Measurements from ENCODE around the gene KMT5C. TPM values are rescaled to one million over a fixed set of nuclear protein-coding genes. Genes with fewer than 3 reads are reported as not detected.

Gene KMT5C
- total RNA-seq, 3 donors from 2014 or later (not counting 1 experiment from before 2014, with no cell fraction given), result 44.5 to 147 (median 46.8) TPM

DNA sequence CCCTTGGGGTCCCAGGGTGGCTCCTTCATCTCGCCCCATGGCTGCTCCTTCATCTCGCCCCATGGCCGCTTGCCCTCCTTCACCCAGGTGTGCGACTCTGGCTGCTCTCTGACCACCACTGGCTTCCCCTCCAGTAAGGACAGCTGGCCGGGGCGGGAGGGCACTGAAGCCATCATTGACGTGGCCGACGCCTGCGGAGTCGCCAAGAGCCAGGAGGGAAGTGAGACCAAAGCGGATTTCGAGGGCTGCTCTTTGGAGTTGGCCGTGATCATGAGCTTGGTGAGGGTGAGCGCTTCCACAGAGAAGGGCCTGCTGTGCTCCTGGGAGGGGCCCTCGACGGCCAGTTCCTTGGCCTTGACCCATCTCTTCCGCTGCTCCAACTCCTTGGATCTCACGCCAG, 18.8 kb downstream of the KMT5C start:
- DNase-seq (no peak), ATAC-seq (no peak)
- TF ChIP-seq, protein P1, sequence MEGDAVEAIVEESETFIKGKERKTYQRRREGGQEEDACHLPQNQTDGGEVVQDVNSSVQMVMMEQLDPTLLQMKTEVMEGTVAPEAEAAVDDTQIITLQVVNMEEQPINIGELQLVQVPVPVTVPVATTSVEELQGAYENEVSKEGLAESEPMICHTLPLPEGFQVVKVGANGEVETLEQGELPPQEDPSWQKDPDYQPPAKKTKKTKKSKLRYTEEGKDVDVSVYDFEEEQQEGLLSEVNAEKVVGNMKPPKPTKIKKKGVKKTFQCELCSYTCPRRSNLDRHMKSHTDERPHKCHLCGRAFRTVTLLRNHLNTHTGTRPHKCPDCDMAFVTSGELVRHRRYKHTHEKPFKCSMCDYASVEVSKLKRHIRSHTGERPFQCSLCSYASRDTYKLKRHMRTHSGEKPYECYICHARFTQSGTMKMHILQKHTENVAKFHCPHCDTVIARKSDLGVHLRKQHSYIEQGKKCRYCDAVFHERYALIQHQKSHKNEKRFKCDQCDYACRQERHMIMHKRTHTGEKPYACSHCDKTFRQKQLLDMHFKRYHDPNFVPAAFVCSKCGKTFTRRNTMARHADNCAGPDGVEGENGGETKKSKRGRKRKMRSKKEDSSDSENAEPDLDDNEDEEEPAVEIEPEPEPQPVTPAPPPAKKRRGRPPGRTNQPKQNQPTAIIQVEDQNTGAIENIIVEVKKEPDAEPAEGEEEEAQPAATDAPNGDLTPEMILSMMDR (IDR thresholded peaks at IDR 0.05), result no peak
- Mint-ChIP-seq H3K9me3 (no peaks in the 10 kb centered on the region), H3K36me3 (no peaks in the 10 kb centered on the region), H3K4me3 (no peak overlapping the region), H3K27me3 (ENCODE audit: low read depth in 2 of 2) (peaks cover 10 to 16% of the 10 kb centered on the region in 2 donors), H3K4me1 (peaks cover 0 to 6% of the 10 kb centered on the region in 2 donors), H3K27ac (no peak overlapping the region)
- intact Hi-C loops (cut with micrococcal nuclease), result no loop called here
- H3K9me3 ChIP-seq (ENCODE audit: control insufficient read depth, insufficient read depth, low read length), result no peaks in the 10 kb centered on the region
- no peaks in the 10 kb centered on the region for H3K36me3 ChIP-seq (ENCODE audit: control insufficient read depth, insufficient read depth, low read length)
- no peak overlapping the region for H3K27ac ChIP-seq (ENCODE audit: low read length)
- 88% methylated on average over 19 of the region's 19 CpGs for WGBS (ENCODE audit: insufficient coverage)
- H3K27me3 ChIP-seq (ENCODE audit: control insufficient read depth, insufficient read depth, low read length), result peaks cover 8% of the 10 kb centered on the region
- H3K4me1 ChIP-seq (ENCODE audit: control insufficient read depth, insufficient read depth, low read length), result peaks cover 14% of the 10 kb centered on the region
- no peak overlapping the region for H3K4me3 ChIP-seq (ENCODE audit: low read length)

DNA sequence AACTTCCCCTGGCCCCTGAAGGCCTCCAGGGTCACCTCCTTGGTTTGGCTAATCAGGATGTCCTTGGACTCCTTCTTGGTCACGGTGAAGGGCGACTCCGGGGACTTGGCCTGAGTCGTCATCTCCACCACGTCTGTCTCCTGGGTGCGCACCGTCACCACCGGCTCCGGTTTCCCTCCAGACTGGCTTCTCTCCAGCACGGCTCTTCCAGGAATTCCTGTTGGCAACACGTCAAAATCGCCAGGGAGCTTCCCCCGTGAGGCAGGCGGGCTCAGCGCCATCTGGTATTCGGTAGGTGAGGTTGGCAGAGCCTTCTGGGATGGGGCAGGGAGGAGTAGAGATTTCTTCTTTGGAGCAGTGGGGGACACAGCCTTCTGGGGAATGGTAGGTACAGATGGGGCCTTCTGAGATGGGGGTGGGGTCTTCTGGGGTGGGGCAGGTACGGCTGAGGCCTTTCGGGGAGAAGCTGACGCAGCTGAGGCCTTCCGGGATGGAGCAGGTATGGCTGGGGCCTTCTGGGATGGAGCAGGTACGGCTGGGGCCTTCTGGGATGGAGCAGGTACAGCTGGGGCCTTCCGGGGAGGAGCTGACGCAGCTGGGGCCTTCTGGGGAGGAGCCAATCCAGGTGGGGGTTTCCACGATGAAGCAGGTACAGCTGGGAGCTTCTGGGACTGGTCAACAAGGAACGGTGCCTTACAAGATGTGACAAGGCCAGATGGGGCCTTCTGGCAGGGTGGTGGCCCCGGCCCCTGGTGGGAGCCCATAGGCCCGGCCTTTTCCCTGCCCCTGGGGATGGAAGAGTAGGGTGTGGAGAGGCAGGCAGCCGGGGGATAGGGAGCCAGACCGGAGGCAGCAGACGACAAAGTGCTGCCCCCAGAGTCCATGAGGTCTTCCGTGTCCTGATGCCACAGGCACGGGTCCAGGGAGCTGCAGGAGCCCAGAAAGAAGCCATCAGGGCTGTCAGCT, 19.6 kb downstream of the KMT5C start:
- intact Hi-C loops (cut with micrococcal nuclease), result no loop called here
- H3K27me3 Mint-ChIP-seq (ENCODE audit: low read depth in 2 of 2), result peaks cover 10 to 15% of the 10 kb centered on the region in 2 donors
- H3K9me3 Mint-ChIP-seq, result no peaks in the 10 kb centered on the region
- Histone ChIP-seq H3K36me3 (ENCODE audit: control insufficient read depth, insufficient read depth, low read length) (no peaks in the 10 kb centered on the region), H3K27ac (ENCODE audit: low read length) (no peak overlapping the region), H3K27me3 (ENCODE audit: control insufficient read depth, insufficient read depth, low read length) (peaks cover 2% of the 10 kb centered on the region), H3K4me3 (ENCODE audit: low read length) (no peak overlapping the region), H3K9me3 (ENCODE audit: control insufficient read depth, insufficient read depth, low read length) (no peaks in the 10 kb centered on the region), H3K4me1 (ENCODE audit: control insufficient read depth, insufficient read depth, low read length) (peaks cover 7% of the 10 kb centered on the region)
- whole genome bisulfite sequencing (ENCODE audit: insufficient coverage), result 90% methylated on average over 32 of the region's 32 CpGs
- DNase-seq (no peak), ATAC-seq (no peak)
- no peaks in the 10 kb centered on the region for H3K4me1 Mint-ChIP-seq
- H3K4me3 Mint-ChIP-seq, result no peak overlapping the region
- no peaks in the 10 kb centered on the region for H3K36me3 Mint-ChIP-seq
- TF ChIP-seq, protein P1 (IDR thresholded peaks at IDR 0.05), result no peak
- no peak overlapping the region for H3K27ac Mint-ChIP-seq

DNA sequence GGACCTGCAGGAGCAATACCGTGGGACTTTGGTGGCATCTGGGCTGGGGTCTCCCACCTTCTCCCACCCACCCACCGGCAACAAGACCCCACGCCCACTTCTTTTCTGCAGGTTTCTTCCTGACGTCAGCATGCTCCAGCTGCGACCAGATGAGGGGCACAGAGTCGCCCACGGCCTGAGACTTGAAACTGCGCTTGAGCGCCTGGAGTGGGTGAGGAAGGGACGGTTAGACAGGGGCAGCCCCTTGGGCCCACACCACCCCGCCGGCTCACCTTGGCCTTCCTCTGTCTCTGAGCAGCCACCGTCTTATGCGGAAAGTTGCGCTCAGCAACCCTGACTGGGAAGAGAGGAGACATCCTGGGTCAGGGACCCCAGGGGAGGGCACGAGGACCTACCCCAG, 21.2 kb downstream of the KMT5C start:
- ATAC-seq (no peak), DNase-seq (no peak)
- 84% methylated on average over 16 of the region's 16 CpGs for WGBS (ENCODE audit: insufficient coverage)
- Mint-ChIP-seq H3K27ac (no peak overlapping the region), H3K4me3 (no peak overlapping the region), H3K4me1 (no peaks in the 10 kb centered on the region), H3K27me3 (ENCODE audit: low read depth in 2 of 2) (peaks cover 9 to 10% of the 10 kb centered on the region in 2 donors), H3K36me3 (no peaks in the 10 kb centered on the region), H3K9me3 (no peaks in the 10 kb centered on the region)
- Histone ChIP-seq H3K36me3 (ENCODE audit: control insufficient read depth, insufficient read depth, low read length) (no peaks in the 10 kb centered on the region), H3K27me3 (ENCODE audit: control insufficient read depth, insufficient read depth, low read length) (no peaks in the 10 kb centered on the region), H3K4me3 (ENCODE audit: low read length) (no peak overlapping the region), H3K4me1 (ENCODE audit: control insufficient read depth, insufficient read depth, low read length) (no peaks in the 10 kb centered on the region), H3K9me3 (ENCODE audit: control insufficient read depth, insufficient read depth, low read length) (no peaks in the 10 kb centered on the region), H3K27ac (ENCODE audit: low read length) (no peak overlapping the region)
- TF ChIP-seq, protein P1 (IDR thresholded peaks at IDR 0.05), result no peak
- intact Hi-C loops (cut with micrococcal nuclease), result no loop called here

Measured in natural killer cell (primary cell).